Endothelial cell of umbilical vein (primary cell): ENCODE measurements around the gene EVC. TPM values are rescaled to one million over a fixed set of nuclear protein-coding genes. Genes with fewer than 3 reads are reported as not detected.

ENCODE experiments used
- BruUV-seq: library from RNA; stranded (reverse); fragments of 400-500 nt; replicated peaks from 2 replicates; lab custom pipeline; 2021; lab: Mats Ljungman, UMichigan
- CTCF ChIA-PET: fragments of 300-600, 350-600 bp; sonication (Branson Sonifier 250); formaldehyde crosslinking; loops from one replicate; lab custom pipeline; 2021; ENCODE audit warnings: antibody characterized with exemption, inconsistent platforms; lab: Charles Lee
- POLR2A ChIA-PET: fragments of 300-600, 350-600 bp; sonication (Branson Sonifier 250); formaldehyde crosslinking; loops from one replicate; lab custom pipeline; 2021; ENCODE audit warnings: antibody characterized with exemption, inconsistent platforms; lab: Charles Lee
- DNase-seq: peaks from one replicate; pipeline ENCODE4 v3.0.0-alpha.2; 2011; ENCODE audit warnings: low read depth, low spot score
- FAIRE-seq: peaks from 2 replicates; lab custom pipeline; 2011; peaks lifted over from hg19 to GRCh38; lab: Jason Lieb, UNC
- H2AFZ ChIP-seq: 2 replicates; pipeline ENCODE4 v1.6.0; 2012; ENCODE audit warnings: low read depth, low read length, control low read depth, inconsistent platforms
- H3K27ac ChIP-seq: 2 replicates; pipeline ENCODE4 v1.5.1; 2011; ENCODE audit warnings: low read depth, mild to moderate bottlenecking, control low read depth, low read length, moderate library complexity; ENCODE audit not compliant: insufficient read depth
- H3K27me3 ChIP-seq, 2 experiments: 2 replicates each; pipeline versions ENCODE4 v1.6.0 to v1.6.1; 2011; ENCODE audit warnings: low read length in 2 of 2, mixed read lengths in 1 of 2; ENCODE audit not compliant: control insufficient read depth in 2 of 2, insufficient read depth in 2 of 2
- H3K36me3 ChIP-seq, 2 experiments: 2 replicates in 1 of 2; 3 replicates in 1 of 2; pipeline ENCODE4 v1.5.1; 2011; ENCODE audit warnings: low read length in 2 of 2, mild to moderate bottlenecking in 1 of 2, moderate library complexity in 1 of 2; ENCODE audit not compliant: control insufficient read depth in 2 of 2, insufficient read depth in 2 of 2; ENCODE audit errors: extremely low read depth in 1 of 2
- H3K4me1 ChIP-seq: 3 replicates; pipeline ENCODE4 v1.5.1; 2011; ENCODE audit warnings: mild to moderate bottlenecking, low read length; ENCODE audit not compliant: control insufficient read depth, insufficient read depth; ENCODE audit errors: extremely low read depth
- H3K4me2 ChIP-seq: 2 replicates; pipeline ENCODE4 v1.6.1; 2011; ENCODE audit warnings: low read length, control low read depth, mixed read lengths; ENCODE audit not compliant: insufficient read depth
- H3K4me3 ChIP-seq, 3 experiments: fragments of 200-600 bp in 1 of 3; sonication (generic), shearing (Covaris generic) in 1 of 3; replicated peaks in 1 of 3; 2 replicates each; pipeline ENCODE4 v1.5.1; 2011 to 2016; ENCODE audit warnings: control low read depth in 3 of 3, low read length in 3 of 3, mild to moderate bottlenecking in 2 of 3, inconsistent platforms in 1 of 3, low read depth in 1 of 3, moderate library complexity in 1 of 3; ENCODE audit not compliant: insufficient read depth in 1 of 3
- H3K79me2 ChIP-seq: 2 replicates; pipeline ENCODE4 v1.6.0; 2012; ENCODE audit warnings: low read length, inconsistent platforms; ENCODE audit not compliant: control insufficient read depth, insufficient read depth
- H3K9ac ChIP-seq: replicated peaks from 2 replicates; pipeline ENCODE3; 2011; ENCODE audit warnings: low read length, control low read depth; ENCODE audit not compliant: insufficient read depth; ENCODE audit errors: extremely low read depth
- H3K9me1 ChIP-seq: replicated peaks from 3 replicates; pipeline ENCODE4 v1.6.0; 2011; ENCODE audit warnings: mild to moderate bottlenecking, low read length; ENCODE audit not compliant: control insufficient read depth, insufficient read depth; ENCODE audit errors: extremely low read depth
- H3K9me3 ChIP-seq: replicated peaks from 2 replicates; pipeline ENCODE4 v1.5.1; 2012; ENCODE audit warnings: low read length, inconsistent platforms; ENCODE audit not compliant: control insufficient read depth, insufficient read depth
- H4K20me1 ChIP-seq: replicated peaks from 2 replicates; pipeline ENCODE3; 2011; ENCODE audit warnings: mild to moderate bottlenecking, low read length; ENCODE audit not compliant: control insufficient read depth, insufficient read depth; ENCODE audit errors: extremely low read depth
- CTCF ChIP-seq, 2 donors: IDR thresholded peaks; 1 replicate in 1 of 2; 2 replicates in 1 of 2; pipeline ENCODE4 v1.5.1; 2011; ENCODE audit warnings: low read length in 2 of 2, mild to moderate bottlenecking in 2 of 2, moderate library complexity in 2 of 2, control low read depth in 1 of 2, inconsistent platforms in 1 of 2, low read depth in 1 of 2; ENCODE audit not compliant: insufficient read depth in 1 of 2; ENCODE audit errors: extremely low read depth in 1 of 2
- EZH2 ChIP-seq: IDR thresholded peaks from 2 replicates; pipeline ENCODE4 v1.6.1; 2012; ENCODE audit warnings: borderline replicate concordance, low read depth, mild to moderate bottlenecking, moderate library complexity, low read length, inconsistent platforms; ENCODE audit not compliant: severe bottlenecking
- FOS ChIP-seq: IDR thresholded peaks from 2 replicates; pipeline ENCODE4 v1.6.1; 2011; ENCODE audit warnings: mild to moderate bottlenecking, low read length, moderate library complexity, borderline replicate concordance; ENCODE audit not compliant: insufficient read depth
- GATA2 ChIP-seq: IDR thresholded peaks from 2 replicates; pipeline ENCODE4 v1.7.0; 2011; ENCODE audit warnings: low read depth, mild to moderate bottlenecking, moderate library complexity, mixed read lengths, low read length; ENCODE audit not compliant: insufficient read length, insufficient read depth
- JUN ChIP-seq: IDR thresholded peaks from 2 replicates; pipeline ENCODE4 v1.6.1; 2011; ENCODE audit warnings: borderline replicate concordance, low read depth; ENCODE audit not compliant: insufficient read length, insufficient read depth
- MAX ChIP-seq: IDR thresholded peaks from 2 replicates; pipeline ENCODE4 v1.6.1; 2011; ENCODE audit not compliant: insufficient read depth, insufficient read length
- MYC ChIP-seq: IDR thresholded peaks from one replicate; pipeline ENCODE4 v1.6.1; 2011; ENCODE audit warnings: mild to moderate bottlenecking, low read depth, low read length
- POLR2A ChIP-seq: IDR thresholded peaks from 2 replicates; pipeline ENCODE4 v1.6.1; 2012; ENCODE audit warnings: low read depth, mild to moderate bottlenecking, control low read depth, low read length
- POLR2AphosphoS5 ChIP-seq: IDR thresholded peaks from 2 replicates; pipeline ENCODE4 v1.6.1; 2012; ENCODE audit warnings: low read depth, mild to moderate bottlenecking, control low read depth, low read length, moderate library complexity; ENCODE audit not compliant: insufficient read depth
- dilution Hi-C: fragments of 300-500 bp; cut with MboI; formaldehyde crosslinking; loops from one replicate; pipeline ENCODE4 v1.15.0; 2019; ENCODE audit warnings: low sequenced_read_pairs; ENCODE audit not compliant: extremely low pct_ligation_motif_present
- intact Hi-C: fragments of 100-400 bp; cut with micrococcal nuclease; formaldehyde crosslinking; loops from one replicate; pipeline ENCODE4 v1.10.0; 2022
- polyA plus RNA-seq, 4 experiments: library from polyadenylated mRNA; depleted of rRNA in 3 of 4; stranded (reverse) in 3 of 4; unstranded in 1 of 4; fragments of >200 nt; gene quantifications; 2 replicates each; pipeline versions ENCODE4 v1.2.1 to v1.2.3, GENCODE V29; 2011 to 2012; ENCODE audit warnings: missing spikeins in 1 of 4
- total RNA-seq: library from RNA; stranded (reverse); gene quantifications from 2 replicates; pipeline ENCODE4 v1.2.3, GENCODE V29; 2021

The EVC gene
- total and polyA plus RNA-seq, 2 donors (not counting 3 experiments of a cell fraction or from before 2014, with no cell fraction given), result 6.3 to 31.6 TPM

GRCh38 chr4:5773271-5773555 lies 62.2 kb downstream of the EVC start:
- BruUV-seq, result no TSS peak
- Histone ChIP-seq H4K20me1 (no peaks in the 10 kb centered on the region), H3K79me2 (no peaks in the 10 kb centered on the region), H3K9me3 (no peaks in the 10 kb centered on the region), H2AFZ (no peak overlapping the region), H3K4me3 (no peak overlapping the region), H3K27ac (no peak overlapping the region), H3K27me3 (no peaks in the 10 kb centered on the region), H3K9me1 (no peaks in the 10 kb centered on the region), H3K9ac (no peak overlapping the region), H3K4me1 (no peaks in the 10 kb centered on the region), H3K36me3 (no peaks in the 10 kb centered on the region), H3K4me2 (no peak overlapping the region)
- dilution Hi-C loops (no loop called here), intact Hi-C loops (no loop called here)
- ChIA-PET POLR2A (no interaction called here), CTCF (no interaction called here)
- TF ChIP-seq CTCF (IDR thresholded peaks at IDR 0.05; ENCODE audit: extremely low read depth in 1 of 2, insufficient read depth in 1 of 2, low read depth in 1 of 2, low read length in 2 of 2), result no peak
- no peak for TF ChIP-seq FOS
- no peak for TF ChIP-seq MAX
- no peak for TF ChIP-seq GATA2
- TF ChIP-seq POLR2AphosphoS5, result no peak
- no peak for TF ChIP-seq POLR2A
- no peak for TF ChIP-seq JUN
- TF ChIP-seq MYC, result no peak
- no peak for TF ChIP-seq EZH2
- DNase-seq (no peak), FAIRE-seq (no peak)
